ENCODE data around the gene LPAR5. TPM values are rescaled to one million over a fixed set of nuclear protein-coding genes. Genes with fewer than 3 reads are reported as not detected.

Gene LPAR5
- total and polyA plus RNA-seq, 4 donors: 0.58 to 2.0 (median 1.1) TPM

DNA sequence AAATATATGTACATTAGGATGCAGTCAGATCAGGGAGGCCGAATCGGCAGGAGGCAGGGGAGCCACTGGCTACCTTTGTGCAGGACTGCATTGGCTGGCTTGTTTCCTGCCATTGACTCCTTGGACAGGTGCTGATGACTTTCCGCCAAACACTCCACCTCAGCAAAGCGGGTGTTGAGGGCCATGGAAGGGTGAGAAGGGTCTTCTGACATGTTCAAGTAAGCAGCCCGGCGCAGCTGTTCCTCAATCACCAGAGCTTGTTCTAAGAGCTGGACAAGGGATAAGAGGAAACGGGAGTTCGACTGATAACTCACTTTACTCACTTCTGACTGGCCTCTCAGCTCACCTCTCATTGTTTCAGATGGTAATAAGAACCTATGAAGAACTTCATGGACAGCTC is 62.8 kb downstream of the LPAR5 start:
- 94% methylated on average over 8 of the region's 8 CpGs for WGBS

DNA sequence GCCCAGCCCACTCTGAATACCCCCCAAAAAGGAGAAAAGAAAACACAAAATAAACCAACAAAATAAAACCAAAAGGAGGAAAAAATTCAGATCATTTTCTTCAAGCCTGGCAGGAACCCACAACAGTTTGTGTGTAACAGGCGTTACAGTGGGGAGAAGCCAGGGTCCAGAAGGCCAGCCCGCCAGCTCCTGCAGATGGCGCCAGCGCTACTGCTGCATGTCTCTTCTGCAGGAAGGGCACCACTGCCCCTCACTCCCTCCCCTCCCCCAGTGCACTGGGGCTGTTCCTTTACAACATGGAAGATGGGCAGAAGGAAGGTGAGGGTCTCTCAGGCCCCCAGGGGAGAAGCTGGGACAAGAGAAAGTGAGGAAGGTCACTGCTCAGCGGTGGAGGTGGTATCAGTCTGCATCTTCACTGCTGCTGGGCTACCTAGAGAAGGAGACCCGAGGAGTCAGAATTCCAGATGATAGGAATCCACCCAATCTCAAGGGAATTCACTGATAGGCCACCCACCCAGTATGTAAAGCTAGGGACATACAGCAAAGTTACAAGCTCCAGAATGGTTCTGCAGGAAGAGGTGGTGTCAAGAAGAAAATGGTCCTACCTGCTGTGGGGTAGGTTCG is 65.4 kb downstream of the LPAR5 start:
- DNase-seq (ENCODE audit: low spot score): peak; percentile 61
- 64% methylated on average over 7 of the region's 7 CpGs for WGBS
- peaks cover 0 to 10% (median 5%) of the 10 kb centered on the region in 4 donors for H3K4me1 ChIP-seq (ENCODE audit: control insufficient read depth in 4 of 4, insufficient read depth in 4 of 4, low read length in 3 of 4)
- no peaks in the 10 kb centered on the region for H3K27me3 ChIP-seq (ENCODE audit: control insufficient read depth in 4 of 4, insufficient read depth in 4 of 4, low read length in 3 of 4)
- no peaks in the 10 kb centered on the region for H3K9me3 ChIP-seq (ENCODE audit: control insufficient read depth in 4 of 4, low read length in 3 of 4)
- TF ChIP-seq ZBTB33 (IDR thresholded peaks at IDR 0.05) (peak; percentile 27), HNF4A (conservative IDR thresholded peaks at IDR 0.05) (peak; percentile 74 to 86), FOXA1 (IDR thresholded peaks at IDR 0.05) (no peak), YY1 (IDR thresholded peaks at IDR 0.05) (no peak), SP1 (IDR thresholded peaks at IDR 0.05) (peak; percentile 44), HNF4G (IDR thresholded peaks at IDR 0.05) (peak; percentile 12)
- H3K27ac ChIP-seq (ENCODE audit: low read depth in 1 of 2, low read length in 2 of 2): no peak overlapping the region
- peaks cover 21 to 54% (median 45%) of the 10 kb centered on the region in 4 donors for H3K36me3 ChIP-seq (ENCODE audit: control insufficient read depth in 4 of 4, insufficient read depth in 3 of 4, low read depth in 1 of 4, low read length in 3 of 4)
- H3K4me3 ChIP-seq (ENCODE audit: low read depth in 1 of 3, low read length in 3 of 3): no peak overlapping the region
- no peak overlapping the region for H3K9ac ChIP-seq (ENCODE audit: low read depth in 1 of 2, low read length in 2 of 2)

More for the DNA sequence above, 62.8 kb downstream of the LPAR5 start:
- no peak overlapping the region for H3K27ac ChIP-seq (ENCODE audit: low read depth in 1 of 2, low read length in 2 of 2)
- no peak overlapping the region for H3K4me3 ChIP-seq (ENCODE audit: low read depth in 1 of 3, low read length in 3 of 3)
- TF ChIP-seq SP1 (IDR thresholded peaks at IDR 0.05) (no peak), FOXA1 (IDR thresholded peaks at IDR 0.05) (no peak), TAF1 (conservative IDR thresholded peaks at IDR 0.05) (no peak), EGR1 (IDR thresholded peaks at IDR 0.05; ENCODE audit: low read depth in 2 of 2) (no peak), CTCF (IDR thresholded peaks at IDR 0.05; ENCODE audit: low read depth, low read length, missing input control) (no peak), HNF4A (conservative IDR thresholded peaks at IDR 0.05) (no peak), ATF3 (IDR thresholded peaks at IDR 0.05) (no peak), JUND (IDR thresholded peaks at IDR 0.05) (no peak), GABPA (IDR thresholded peaks at IDR 0.05 in 1 of 2, conservative IDR thresholded peaks at IDR 0.05 in 1 of 2) (no peak)
- no peaks in the 10 kb centered on the region for H3K9me3 ChIP-seq (ENCODE audit: control insufficient read depth in 4 of 4, low read length in 3 of 4)
- peaks cover 26 to 69% (median 62%) of the 10 kb centered on the region in 4 donors for H3K36me3 ChIP-seq (ENCODE audit: control insufficient read depth in 4 of 4, insufficient read depth in 3 of 4, low read depth in 1 of 4, low read length in 3 of 4)
- H3K27me3 ChIP-seq (ENCODE audit: control insufficient read depth in 4 of 4, insufficient read depth in 4 of 4, low read length in 3 of 4): no peaks in the 10 kb centered on the region
- no peaks in the 10 kb centered on the region for H3K4me1 ChIP-seq (ENCODE audit: control insufficient read depth in 4 of 4, insufficient read depth in 4 of 4, low read length in 3 of 4)
- no peak overlapping the region for H3K9ac ChIP-seq (ENCODE audit: low read depth in 1 of 2, low read length in 2 of 2)
- DNase-seq (ENCODE audit: low spot score): no peak

- peaks cover 0 to 10% (median 5%) of the 10 kb centered on the region in 4 donors for H3K4me1 ChIP-seq (ENCODE audit: control insufficient read depth in 4 of 4, insufficient read depth in 4 of 4, low read length in 3 of 4)
- no peak overlapping the region for H3K9ac ChIP-seq (ENCODE audit: low read depth in 1 of 2, low read length in 2 of 2)
- H3K9me3 ChIP-seq (ENCODE audit: control insufficient read depth in 4 of 4, low read length in 3 of 4): no peaks in the 10 kb centered on the region
- no peak overlapping the region for H3K27ac ChIP-seq (ENCODE audit: low read depth in 1 of 2, low read length in 2 of 2)
- H3K36me3 ChIP-seq (ENCODE audit: control insufficient read depth in 4 of 4, insufficient read depth in 3 of 4, low read depth in 1 of 4, low read length in 3 of 4): peaks cover 20 to 51% (median 40%) of the 10 kb centered on the region in 4 donors
- DNase-seq (ENCODE audit: low spot score): no peak
- WGBS: 80% methylated on average over 7 of the region's 7 CpGs
- no peaks in the 10 kb centered on the region for H3K27me3 ChIP-seq (ENCODE audit: control insufficient read depth in 4 of 4, insufficient read depth in 4 of 4, low read length in 3 of 4)
- H3K4me3 ChIP-seq (ENCODE audit: low read depth in 1 of 3, low read length in 3 of 3): no peak overlapping the region
- TF ChIP-seq FOXA2 (IDR thresholded peaks at IDR 0.05) (no peak), NR2F2 (IDR thresholded peaks at IDR 0.05) (no peak), SP1 (IDR thresholded peaks at IDR 0.05) (no peak), HNF4A (conservative IDR thresholded peaks at IDR 0.05) (no peak), JUND (IDR thresholded peaks at IDR 0.05) (no peak), RAD21 (IDR thresholded peaks at IDR 0.05) (no peak), FOXA1 (IDR thresholded peaks at IDR 0.05) (no peak), CTCF (IDR thresholded peaks at IDR 0.05; ENCODE audit: low read depth, low read length, missing input control) (no peak), RXRA (IDR thresholded peaks at IDR 0.05) (no peak), TAF1 (conservative IDR thresholded peaks at IDR 0.05) (no peak), GABPA (IDR thresholded peaks at IDR 0.05 in 1 of 2, conservative IDR thresholded peaks at IDR 0.05 in 1 of 2) (no peak)
- TF ChIP-seq, protein P1, sequence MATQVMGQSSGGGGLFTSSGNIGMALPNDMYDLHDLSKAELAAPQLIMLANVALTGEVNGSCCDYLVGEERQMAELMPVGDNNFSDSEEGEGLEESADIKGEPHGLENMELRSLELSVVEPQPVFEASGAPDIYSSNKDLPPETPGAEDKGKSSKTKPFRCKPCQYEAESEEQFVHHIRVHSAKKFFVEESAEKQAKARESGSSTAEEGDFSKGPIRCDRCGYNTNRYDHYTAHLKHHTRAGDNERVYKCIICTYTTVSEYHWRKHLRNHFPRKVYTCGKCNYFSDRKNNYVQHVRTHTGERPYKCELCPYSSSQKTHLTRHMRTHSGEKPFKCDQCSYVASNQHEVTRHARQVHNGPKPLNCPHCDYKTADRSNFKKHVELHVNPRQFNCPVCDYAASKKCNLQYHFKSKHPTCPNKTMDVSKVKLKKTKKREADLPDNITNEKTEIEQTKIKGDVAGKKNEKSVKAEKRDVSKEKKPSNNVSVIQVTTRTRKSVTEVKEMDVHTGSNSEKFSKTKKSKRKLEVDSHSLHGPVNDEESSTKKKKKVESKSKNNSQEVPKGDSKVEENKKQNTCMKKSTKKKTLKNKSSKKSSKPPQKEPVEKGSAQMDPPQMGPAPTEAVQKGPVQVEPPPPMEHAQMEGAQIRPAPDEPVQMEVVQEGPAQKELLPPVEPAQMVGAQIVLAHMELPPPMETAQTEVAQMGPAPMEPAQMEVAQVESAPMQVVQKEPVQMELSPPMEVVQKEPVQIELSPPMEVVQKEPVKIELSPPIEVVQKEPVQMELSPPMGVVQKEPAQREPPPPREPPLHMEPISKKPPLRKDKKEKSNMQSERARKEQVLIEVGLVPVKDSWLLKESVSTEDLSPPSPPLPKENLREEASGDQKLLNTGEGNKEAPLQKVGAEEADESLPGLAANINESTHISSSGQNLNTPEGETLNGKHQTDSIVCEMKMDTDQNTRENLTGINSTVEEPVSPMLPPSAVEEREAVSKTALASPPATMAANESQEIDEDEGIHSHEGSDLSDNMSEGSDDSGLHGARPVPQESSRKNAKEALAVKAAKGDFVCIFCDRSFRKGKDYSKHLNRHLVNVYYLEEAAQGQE (IDR thresholded peaks at IDR 0.05): no peak
Measured at GRCh38 chr12:6569786-6570185, 66.0 kb downstream of the LPAR5 start.

Measured in liver (tissue), 9 donors.